ENCODE results near the gene MARCO.

Gene MARCO

DNA sequence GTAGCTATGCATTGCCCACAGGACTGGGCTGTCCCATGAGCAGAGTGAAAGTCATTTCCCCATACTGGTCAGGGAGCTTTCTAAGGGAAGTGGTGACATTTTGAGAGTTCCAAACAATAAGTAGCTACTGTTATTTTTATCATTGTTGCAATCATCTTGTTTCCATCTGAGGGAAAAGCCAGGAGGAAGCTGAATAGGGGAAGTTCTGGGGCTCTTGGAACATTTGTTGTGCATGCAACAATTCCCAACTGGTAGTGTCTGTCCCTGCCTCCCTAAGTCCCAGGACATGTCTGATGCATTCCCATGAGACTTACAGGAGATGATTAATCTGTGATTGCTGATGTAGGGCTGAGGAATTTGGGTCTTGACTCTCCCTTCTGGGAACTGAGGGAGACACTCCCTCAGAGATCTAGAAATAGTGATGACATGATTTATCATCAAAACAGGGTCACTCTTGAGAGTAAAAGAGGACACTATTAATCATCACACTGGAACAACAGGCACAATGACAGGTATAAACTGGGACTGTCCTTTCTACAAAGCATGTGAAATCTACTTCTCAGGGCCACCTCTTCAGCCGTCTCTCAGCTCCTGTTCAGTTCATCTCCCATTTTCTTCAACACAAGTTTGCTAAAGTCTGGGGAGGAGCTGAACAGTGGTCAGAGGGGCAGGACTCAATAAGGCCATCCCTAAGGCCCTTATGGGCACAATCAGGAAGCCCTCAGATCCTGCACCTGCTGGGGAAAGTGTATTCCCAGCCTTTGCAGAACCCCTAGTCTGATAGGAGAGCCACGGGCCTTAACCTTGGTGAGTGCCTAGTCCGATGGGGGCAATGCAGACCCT lies 28.0 kb upstream of the MARCO start:
- Histone ChIP-seq H2AFZ (ENCODE audit: low read depth) (no peak overlapping the region), H3K4me3 (IDR thresholded peaks at IDR 0.05; ENCODE audit: insufficient read depth, low read depth, low read length) (no peak overlapping the region), H3K4me2 (no peak overlapping the region), H3K27me3 (ENCODE audit: insufficient read depth, low read depth) (no peaks in the 10 kb centered on the region), H3K9ac (no peak overlapping the region), H4K20me1 (ENCODE audit: insufficient read depth) (no peaks in the 10 kb centered on the region), H3K36me3 (ENCODE audit: insufficient read depth) (no peaks in the 10 kb centered on the region), H3K79me2 (ENCODE audit: insufficient read depth, low read depth) (no peaks in the 10 kb centered on the region), H3K4me1 (ENCODE audit: low read depth, poor library complexity, severe bottlenecking) (no peaks in the 10 kb centered on the region), H3K27ac (no peak overlapping the region)
- TF ChIP-seq, protein P1, sequence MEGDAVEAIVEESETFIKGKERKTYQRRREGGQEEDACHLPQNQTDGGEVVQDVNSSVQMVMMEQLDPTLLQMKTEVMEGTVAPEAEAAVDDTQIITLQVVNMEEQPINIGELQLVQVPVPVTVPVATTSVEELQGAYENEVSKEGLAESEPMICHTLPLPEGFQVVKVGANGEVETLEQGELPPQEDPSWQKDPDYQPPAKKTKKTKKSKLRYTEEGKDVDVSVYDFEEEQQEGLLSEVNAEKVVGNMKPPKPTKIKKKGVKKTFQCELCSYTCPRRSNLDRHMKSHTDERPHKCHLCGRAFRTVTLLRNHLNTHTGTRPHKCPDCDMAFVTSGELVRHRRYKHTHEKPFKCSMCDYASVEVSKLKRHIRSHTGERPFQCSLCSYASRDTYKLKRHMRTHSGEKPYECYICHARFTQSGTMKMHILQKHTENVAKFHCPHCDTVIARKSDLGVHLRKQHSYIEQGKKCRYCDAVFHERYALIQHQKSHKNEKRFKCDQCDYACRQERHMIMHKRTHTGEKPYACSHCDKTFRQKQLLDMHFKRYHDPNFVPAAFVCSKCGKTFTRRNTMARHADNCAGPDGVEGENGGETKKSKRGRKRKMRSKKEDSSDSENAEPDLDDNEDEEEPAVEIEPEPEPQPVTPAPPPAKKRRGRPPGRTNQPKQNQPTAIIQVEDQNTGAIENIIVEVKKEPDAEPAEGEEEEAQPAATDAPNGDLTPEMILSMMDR (conservative IDR thresholded peaks at IDR 0.05; ENCODE audit: low read depth, low read length) = no peak

DNA sequence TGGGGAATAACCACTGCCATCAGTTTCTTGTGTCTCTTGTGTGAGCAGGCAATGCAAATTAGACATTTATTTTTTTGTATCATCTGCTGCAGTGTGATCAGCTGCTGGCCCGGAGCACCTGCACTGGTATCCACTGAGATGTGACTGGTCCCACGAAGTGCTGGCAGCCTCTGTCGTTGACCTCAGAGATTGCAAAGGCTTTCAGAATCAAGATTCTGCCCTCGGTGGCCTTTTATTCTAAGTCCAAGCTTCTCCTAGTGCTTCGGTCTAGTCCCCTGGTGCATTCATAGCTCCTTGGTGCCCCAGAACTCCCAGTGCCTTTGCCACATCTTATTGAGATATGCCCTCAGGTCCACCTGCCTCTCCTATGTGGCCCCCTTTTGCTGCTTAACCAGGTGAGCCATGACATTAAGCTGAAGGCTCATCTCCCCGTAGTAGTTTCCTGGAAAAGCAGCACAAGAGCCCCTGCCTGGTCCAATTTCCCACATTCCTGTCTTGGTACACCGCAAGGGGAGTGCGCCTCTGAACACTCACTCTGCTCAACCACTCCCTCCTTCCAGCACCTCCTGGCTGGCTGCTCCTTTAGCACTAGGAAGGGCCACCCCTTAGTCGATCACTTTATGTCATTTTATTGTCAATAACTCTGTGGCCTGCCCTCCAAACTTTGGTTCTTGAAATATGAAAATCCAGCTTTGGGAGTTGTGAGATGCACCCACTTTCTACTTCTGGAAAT lies 27.1 kb upstream of the MARCO start:
- Histone ChIP-seq H3K4me1 (ENCODE audit: low read depth, poor library complexity, severe bottlenecking) (no peaks in the 10 kb centered on the region), H3K36me3 (ENCODE audit: insufficient read depth) (no peaks in the 10 kb centered on the region), H3K4me2 (no peak overlapping the region), H3K27me3 (ENCODE audit: insufficient read depth, low read depth) (no peaks in the 10 kb centered on the region), H4K20me1 (ENCODE audit: insufficient read depth) (no peaks in the 10 kb centered on the region), H2AFZ (ENCODE audit: low read depth) (no peak overlapping the region), H3K4me3 (IDR thresholded peaks at IDR 0.05; ENCODE audit: insufficient read depth, low read depth, low read length) (no peak overlapping the region), H3K9ac (no peak overlapping the region), H3K27ac (no peak overlapping the region), H3K79me2 (ENCODE audit: insufficient read depth, low read depth) (no peaks in the 10 kb centered on the region)
- TF ChIP-seq, protein P1 (conservative IDR thresholded peaks at IDR 0.05; ENCODE audit: low read depth, low read length) = no peak

DNA sequence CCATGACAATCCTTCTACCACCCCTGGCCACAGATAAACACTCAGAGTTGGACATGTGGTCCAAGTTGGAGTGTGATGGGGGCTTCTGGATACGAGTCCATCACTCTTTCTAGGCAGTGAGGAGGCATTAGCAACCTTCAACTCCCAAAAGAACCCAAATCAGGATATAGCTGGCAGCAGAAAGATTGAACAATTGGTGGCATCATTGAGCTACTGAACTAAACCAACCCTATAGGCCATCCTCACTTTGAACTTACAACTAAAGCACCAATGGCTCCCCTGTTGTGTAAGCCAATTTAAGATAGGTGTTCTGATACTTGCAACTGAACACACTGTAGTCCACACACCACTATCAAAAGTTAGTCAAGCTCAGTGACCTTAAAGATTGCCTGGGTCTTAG lies 24.0 kb upstream of the MARCO start:
- Histone ChIP-seq H3K4me2 (no peak overlapping the region), H3K4me1 (ENCODE audit: low read depth, poor library complexity, severe bottlenecking) (no peaks in the 10 kb centered on the region), H3K4me3 (IDR thresholded peaks at IDR 0.05; ENCODE audit: insufficient read depth, low read depth, low read length) (no peak overlapping the region), H4K20me1 (ENCODE audit: insufficient read depth) (no peaks in the 10 kb centered on the region), H3K9ac (no peak overlapping the region), H3K36me3 (ENCODE audit: insufficient read depth) (no peaks in the 10 kb centered on the region), H3K79me2 (ENCODE audit: insufficient read depth, low read depth) (no peaks in the 10 kb centered on the region), H3K27me3 (ENCODE audit: insufficient read depth, low read depth) (no peaks in the 10 kb centered on the region), H3K27ac (no peak overlapping the region), H2AFZ (ENCODE audit: low read depth) (no peak overlapping the region)
- TF ChIP-seq, protein P1 (conservative IDR thresholded peaks at IDR 0.05; ENCODE audit: low read depth, low read length) = no peak

DNA sequence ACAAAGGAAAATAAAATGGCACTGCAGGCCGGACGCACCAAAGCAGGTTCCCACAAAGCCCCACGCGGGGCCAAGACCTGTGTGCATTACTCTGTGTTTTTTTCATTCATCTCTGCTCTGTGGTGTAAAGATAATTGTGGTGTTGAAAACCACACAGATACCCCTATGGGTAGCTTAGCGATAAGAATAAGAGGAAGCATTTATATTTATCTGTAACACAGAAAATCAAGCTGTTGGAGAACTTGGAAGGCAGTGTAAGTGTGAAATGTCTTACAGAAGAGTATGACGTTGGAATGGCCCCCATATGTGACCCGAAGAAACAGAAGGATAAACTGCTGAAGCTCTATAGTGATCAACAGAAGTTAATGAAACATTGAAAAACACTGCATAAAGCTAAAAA lies 20.3 kb upstream of the MARCO start:
- no peaks in the 10 kb centered on the region for H3K36me3 ChIP-seq (ENCODE audit: insufficient read depth)
- H3K9ac ChIP-seq = no peak overlapping the region
- H3K4me3 ChIP-seq (IDR thresholded peaks at IDR 0.05; ENCODE audit: insufficient read depth, low read depth, low read length) = no peak overlapping the region
- no peaks in the 10 kb centered on the region for H3K4me1 ChIP-seq (ENCODE audit: low read depth, poor library complexity, severe bottlenecking)
- no peak overlapping the region for H2AFZ ChIP-seq (ENCODE audit: low read depth)
- no peak overlapping the region for H3K27ac ChIP-seq
- TF ChIP-seq, protein P1 (conservative IDR thresholded peaks at IDR 0.05; ENCODE audit: low read depth, low read length) = no peak
- no peaks in the 10 kb centered on the region for H3K27me3 ChIP-seq (ENCODE audit: insufficient read depth, low read depth)
- no peaks in the 10 kb centered on the region for H4K20me1 ChIP-seq (ENCODE audit: insufficient read depth)
- no peak overlapping the region for H3K4me2 ChIP-seq
- H3K79me2 ChIP-seq (ENCODE audit: insufficient read depth, low read depth) = no peaks in the 10 kb centered on the region

All from KMS-11 (cell line).